Activated T-helper 2 cell treated with anti-CD3 and anti-CD28 coated beads, Interferon-gamma antibody, Interleukin-2, Interleukin-4, amounts not matched to agents 10 μg/mL and 5 μg/mL and 100 μg/mL, durations not matched to agents 14 hours and 24 hours and 36 hours (primary cell): ENCODE data around the gene PIGM. TPM values are rescaled to one million over a fixed set of nuclear protein-coding genes. Genes with fewer than 3 reads are reported as not detected.

Source experiments
- DNase-seq: peaks from one replicate; pipeline ENCODE4 v3.0.0; 2021; ENCODE audit warnings: low spot score
- H3K27ac Mint-ChIP-seq: one replicate; pipeline ENCODE4 v1.8.0; 2021; ENCODE audit warnings: mixed read lengths
- H3K27me3 Mint-ChIP-seq: one replicate; pipeline ENCODE4 v1.8.0; 2021; ENCODE audit warnings: low read depth, mixed read lengths
- H3K36me3 Mint-ChIP-seq: one replicate; pipeline ENCODE4 v1.8.0; 2021; ENCODE audit warnings: low read depth, mixed read lengths
- H3K4me1 Mint-ChIP-seq: one replicate; pipeline ENCODE4 v1.8.0; 2021; ENCODE audit warnings: low read depth, mixed read lengths
- H3K4me3 Mint-ChIP-seq: one replicate; pipeline ENCODE4 v1.8.0; 2021; ENCODE audit warnings: low read depth, mild to moderate bottlenecking, moderate library complexity, mixed read lengths
- H3K9me3 Mint-ChIP-seq: one replicate; pipeline ENCODE4 v1.8.0; 2021; ENCODE audit warnings: mixed read lengths
- intact Hi-C: fragments of 100-400 bp; cut with micrococcal nuclease; formaldehyde crosslinking; loops from one replicate; pipeline ENCODE4 v1.15.1; 2023
- total RNA-seq: library from RNA; stranded (reverse); gene quantifications from 2 replicates; pipeline ENCODE4 v1.2.3, GENCODE V29; 2022

Gene PIGM
- total RNA-seq, 1 donor from 2014 or later: 7.1 TPM

GRCh38 chr1:159987186-159987585 is 44.6 kb downstream of the PIGM start:
- Mint-ChIP-seq H3K36me3 (no peaks in the 10 kb centered on the region), H3K9me3 (no peaks in the 10 kb centered on the region), H3K27ac (no peak overlapping the region), H3K4me3 (no peak overlapping the region), H3K27me3 (peaks cover 24% of the 10 kb centered on the region), H3K4me1 (peaks cover 6% of the 10 kb centered on the region)
- DNase-seq: no peak
- intact Hi-C loops: no loop called here

GRCh38 chr1:159986531-159986930 is 45.3 kb downstream of the PIGM start:
- intact Hi-C loops: no loop called here
- Mint-ChIP-seq H3K4me3 (no peak overlapping the region), H3K4me1 (peaks cover 4% of the 10 kb centered on the region), H3K36me3 (no peaks in the 10 kb centered on the region), H3K9me3 (no peaks in the 10 kb centered on the region), H3K27ac (no peak overlapping the region), H3K27me3 (peaks cover 28% of the 10 kb centered on the region)
- DNase-seq: no peak

GRCh38 chr1:159986093-159986492 is 45.7 kb downstream of the PIGM start:
- intact Hi-C loops: no loop called here
- Mint-ChIP-seq H3K9me3 (no peaks in the 10 kb centered on the region), H3K36me3 (no peaks in the 10 kb centered on the region), H3K4me3 (no peak overlapping the region), H3K27me3 (peaks cover 28% of the 10 kb centered on the region), H3K4me1 (no peaks in the 10 kb centered on the region), H3K27ac (no peak overlapping the region)
- DNase-seq: no peak

- Mint-ChIP-seq H3K4me3 (no peak overlapping the region), H3K27ac (no peak overlapping the region), H3K36me3 (no peaks in the 10 kb centered on the region), H3K4me1 (no peaks in the 10 kb centered on the region), H3K9me3 (no peaks in the 10 kb centered on the region), H3K27me3 (peaks cover 28% of the 10 kb centered on the region)
- intact Hi-C loops: no loop called here
- no peak for DNase-seq
These were observed 46.3 kb downstream of the PIGM start for GRCh38 chr1:159985473-159985872.

- no peaks in the 10 kb centered on the region for H3K36me3 Mint-ChIP-seq
- no peak for DNase-seq
- H3K9me3 Mint-ChIP-seq: no peaks in the 10 kb centered on the region
- intact Hi-C loops: no loop called here
- no peaks in the 10 kb centered on the region for H3K4me1 Mint-ChIP-seq
- H3K27ac Mint-ChIP-seq: no peak overlapping the region
- H3K27me3 Mint-ChIP-seq: peaks cover 36% of the 10 kb centered on the region
- no peak overlapping the region for H3K4me3 Mint-ChIP-seq
These were observed 48.1 kb downstream of the PIGM start for GRCh38 chr1:159983681-159984080.

- no peak for DNase-seq
- no peaks in the 10 kb centered on the region for H3K9me3 Mint-ChIP-seq
- no peaks in the 10 kb centered on the region for H3K4me1 Mint-ChIP-seq
- H3K36me3 Mint-ChIP-seq: no peaks in the 10 kb centered on the region
- intact Hi-C loops: no loop called here
- H3K27me3 Mint-ChIP-seq: peaks cover 38% of the 10 kb centered on the region
- no peak overlapping the region for H3K27ac Mint-ChIP-seq
- H3K4me3 Mint-ChIP-seq: no peak overlapping the region
These were observed 49.5 kb downstream of the PIGM start for GRCh38 chr1:159982280-159982679.

GRCh38 chr1:159981351-159982055 is 50.3 kb downstream of the PIGM start:
- no peak for DNase-seq
- Mint-ChIP-seq H3K4me1 (no peaks in the 10 kb centered on the region), H3K4me3 (no peak overlapping the region)

GRCh38 chr1:159980786-159981185 is 51.0 kb downstream of the PIGM start:
- Mint-ChIP-seq H3K36me3 (no peaks in the 10 kb centered on the region), H3K27me3 (peaks cover 43% of the 10 kb centered on the region), H3K9me3 (no peaks in the 10 kb centered on the region), H3K27ac (no peak overlapping the region), H3K4me1 (no peaks in the 10 kb centered on the region), H3K4me3 (no peak overlapping the region)
- DNase-seq: no peak
- intact Hi-C loops: no loop called here

More at GRCh38 chr1:159981351-159982055, 50.3 kb downstream of the PIGM start:
- Mint-ChIP-seq H3K36me3 (no peaks in the 10 kb centered on the region), H3K27ac (no peak overlapping the region), H3K27me3 (peaks cover 46% of the 10 kb centered on the region), H3K9me3 (no peaks in the 10 kb centered on the region)
- intact Hi-C loops: no loop called here

GRCh38 chr1:159980076-159980475 is 51.7 kb downstream of the PIGM start:
- Mint-ChIP-seq H3K4me3 (no peak overlapping the region), H3K4me1 (no peaks in the 10 kb centered on the region), H3K27ac (no peak overlapping the region), H3K36me3 (no peaks in the 10 kb centered on the region), H3K9me3 (no peaks in the 10 kb centered on the region), H3K27me3 (peaks cover 42% of the 10 kb centered on the region)
- intact Hi-C loops: no loop called here
- DNase-seq: no peak

- no peaks in the 10 kb centered on the region for H3K4me1 Mint-ChIP-seq
- H3K27me3 Mint-ChIP-seq: peaks cover 38% of the 10 kb centered on the region
- no peak overlapping the region for H3K27ac Mint-ChIP-seq
- no peak for DNase-seq
- intact Hi-C loops: no loop called here
- no peaks in the 10 kb centered on the region for H3K36me3 Mint-ChIP-seq
- H3K4me3 Mint-ChIP-seq: no peak overlapping the region
- H3K9me3 Mint-ChIP-seq: no peaks in the 10 kb centered on the region
These were observed 52.5 kb downstream of the PIGM start for GRCh38 chr1:159979257-159979656.

GRCh38 chr1:159978107-159978398 is 53.7 kb downstream of the PIGM start:
- Mint-ChIP-seq H3K36me3 (no peaks in the 10 kb centered on the region), H3K27me3 (peaks cover 31% of the 10 kb centered on the region), H3K9me3 (no peaks in the 10 kb centered on the region), H3K27ac (no peak overlapping the region), H3K4me1 (no peaks in the 10 kb centered on the region), H3K4me3 (no peak overlapping the region)
- DNase-seq: no peak
- intact Hi-C loops: no loop called here

GRCh38 chr1:159977364-159978106 is 54.3 kb downstream of the PIGM start:
- Mint-ChIP-seq H3K4me3 (no peak overlapping the region), H3K36me3 (no peaks in the 10 kb centered on the region), H3K27ac (no peak overlapping the region), H3K27me3 (peaks cover 30% of the 10 kb centered on the region), H3K9me3 (no peaks in the 10 kb centered on the region), H3K4me1 (no peaks in the 10 kb centered on the region)
- intact Hi-C loops: no loop called here
- no peak for DNase-seq
